Fibroblast of pulmonary artery (primary cell): ENCODE measurements around the gene TFAP2A.

Experiments
- DNase-seq: peaks from one replicate; pipeline ENCODE4 v3.0.0-alpha.2; 2010; ENCODE audit warnings: low read depth
- H3K4me3 ChIP-seq: replicated peaks from 2 replicates; pipeline ENCODE4 v1.5.1; 2011; ENCODE audit warnings: low read depth, mild to moderate bottlenecking, control low read depth, low read length, moderate library complexity
- CTCF ChIP-seq: IDR thresholded peaks from 2 replicates; pipeline ENCODE4 v1.5.1; 2011; ENCODE audit warnings: mild to moderate bottlenecking, control low read depth, low read length, inconsistent platforms; ENCODE audit errors: missing control alignments

TFAP2A gene

GRCh38 chr6:10368861-10369260, 46.0 kb downstream of the TFAP2A start:
- no peak for DNase-seq
- no peak for TF ChIP-seq CTCF
- no peak overlapping the region for H3K4me3 ChIP-seq

GRCh38 chr6:10363911-10364310, 51.0 kb downstream of the TFAP2A start:
- DNase-seq = no peak
- no peak overlapping the region for H3K4me3 ChIP-seq
- TF ChIP-seq CTCF = no peak

- no peak for DNase-seq
- no peak for TF ChIP-seq CTCF
- no peak overlapping the region for H3K4me3 ChIP-seq
Measured at GRCh38 chr6:10362300-10362699, 52.6 kb downstream of the TFAP2A start.

GRCh38 chr6:10361428-10361827, 53.4 kb downstream of the TFAP2A start:
- no peak for DNase-seq
- TF ChIP-seq CTCF = no peak
- no peak overlapping the region for H3K4me3 ChIP-seq

- DNase-seq = no peak
- no peak for TF ChIP-seq CTCF
- no peak overlapping the region for H3K4me3 ChIP-seq
Measured at GRCh38 chr6:10359581-10359980, 55.3 kb downstream of the TFAP2A start.

- no peak for TF ChIP-seq CTCF
- no peak overlapping the region for H3K4me3 ChIP-seq
- no peak for DNase-seq
Measured at GRCh38 chr6:10355115-10355702, 59.7 kb downstream of the TFAP2A start.

- DNase-seq = no peak
- no peak for TF ChIP-seq CTCF
- H3K4me3 ChIP-seq = no peak overlapping the region
Measured at GRCh38 chr6:10351791-10352190, 63.1 kb downstream of the TFAP2A start.
